Stimulated activated naive CD8-positive, alpha-beta T cell treated with anti-CD3 and anti-CD28 coated beads, Interleukin-15, Interleukin-2, amounts not matched to agents 100 ng/mL and 50 ng/mL, for 24 hours (primary cell): ENCODE results near the gene KNDC1.
"Not testable (repeated sequence)": the region's sequence is repeated elsewhere in the genome, so short reads cannot be mapped to it uniquely, and the experiment has no call there.

Source experiments
- H3K27ac Mint-ChIP-seq: one replicate; pipeline ENCODE4 v1.8.0; 2021; ENCODE audit warnings: mild to moderate bottlenecking, mixed read lengths
- H3K27me3 Mint-ChIP-seq: one replicate; pipeline ENCODE4 v1.8.0; 2021; ENCODE audit warnings: mixed read lengths
- H3K36me3 Mint-ChIP-seq: one replicate; pipeline ENCODE4 v1.8.0; 2021; ENCODE audit warnings: low read depth, mixed read lengths
- H3K4me1 Mint-ChIP-seq: one replicate; pipeline ENCODE4 v1.8.0; 2021; ENCODE audit warnings: low read depth, mixed read lengths
- H3K4me3 Mint-ChIP-seq: one replicate; pipeline ENCODE4 v1.8.0; 2021; ENCODE audit warnings: mild to moderate bottlenecking, mixed read lengths
- H3K9me3 Mint-ChIP-seq: one replicate; pipeline ENCODE4 v1.8.0; 2021; ENCODE audit warnings: mixed read lengths

KNDC1 gene

DNA sequence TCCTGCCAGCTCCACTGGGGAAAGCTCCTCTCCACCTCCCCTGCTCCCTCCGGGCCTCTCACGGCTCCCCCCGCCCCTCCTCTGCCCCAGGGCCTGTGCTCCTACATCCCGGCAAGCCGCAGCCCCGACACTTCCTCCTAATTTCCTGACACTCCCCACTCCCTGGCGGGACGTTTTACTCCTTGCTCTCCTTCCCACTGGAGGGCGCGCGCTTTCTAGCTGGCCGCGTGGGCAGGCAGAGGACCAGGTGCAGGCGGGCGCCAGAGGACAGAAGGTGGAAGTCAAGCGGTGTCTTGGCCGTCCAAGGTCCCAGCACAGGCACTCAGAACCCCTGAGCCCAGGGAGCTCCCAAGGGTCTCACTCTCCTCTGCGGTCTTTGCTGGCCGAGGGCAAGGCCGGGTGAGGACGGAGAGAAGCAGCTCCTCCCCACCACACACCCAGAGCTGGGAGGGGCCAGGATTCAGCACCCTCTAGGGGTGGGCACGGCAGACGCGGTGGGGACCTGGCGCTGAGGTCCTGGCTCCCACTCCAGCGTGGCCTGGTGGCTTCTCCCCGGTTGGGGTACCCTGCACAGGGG lies 97.6 kb downstream of the KNDC1 start:
- Mint-ChIP-seq H3K4me3 (peak overlapping the region; percentile 53), H3K4me1 (peaks cover 51% of the 10 kb centered on the region), H3K36me3 (peaks cover 4% of the 10 kb centered on the region), H3K27ac (peak overlapping the region; percentile 74), H3K27me3 (peaks cover 4% of the 10 kb centered on the region), H3K9me3 (no peaks in the 10 kb centered on the region)

GRCh38 chr10:133258066-133258817 lies 98.2 kb downstream of the KNDC1 start:
- Mint-ChIP-seq H3K4me1 (peaks cover 57% of the 10 kb centered on the region), H3K27me3 (peaks cover 4% of the 10 kb centered on the region), H3K27ac (peak overlapping the region; percentile 79), H3K9me3 (no peaks in the 10 kb centered on the region), H3K4me3 (peak overlapping the region; percentile 53), H3K36me3 (peaks cover 4% of the 10 kb centered on the region)

DNA sequence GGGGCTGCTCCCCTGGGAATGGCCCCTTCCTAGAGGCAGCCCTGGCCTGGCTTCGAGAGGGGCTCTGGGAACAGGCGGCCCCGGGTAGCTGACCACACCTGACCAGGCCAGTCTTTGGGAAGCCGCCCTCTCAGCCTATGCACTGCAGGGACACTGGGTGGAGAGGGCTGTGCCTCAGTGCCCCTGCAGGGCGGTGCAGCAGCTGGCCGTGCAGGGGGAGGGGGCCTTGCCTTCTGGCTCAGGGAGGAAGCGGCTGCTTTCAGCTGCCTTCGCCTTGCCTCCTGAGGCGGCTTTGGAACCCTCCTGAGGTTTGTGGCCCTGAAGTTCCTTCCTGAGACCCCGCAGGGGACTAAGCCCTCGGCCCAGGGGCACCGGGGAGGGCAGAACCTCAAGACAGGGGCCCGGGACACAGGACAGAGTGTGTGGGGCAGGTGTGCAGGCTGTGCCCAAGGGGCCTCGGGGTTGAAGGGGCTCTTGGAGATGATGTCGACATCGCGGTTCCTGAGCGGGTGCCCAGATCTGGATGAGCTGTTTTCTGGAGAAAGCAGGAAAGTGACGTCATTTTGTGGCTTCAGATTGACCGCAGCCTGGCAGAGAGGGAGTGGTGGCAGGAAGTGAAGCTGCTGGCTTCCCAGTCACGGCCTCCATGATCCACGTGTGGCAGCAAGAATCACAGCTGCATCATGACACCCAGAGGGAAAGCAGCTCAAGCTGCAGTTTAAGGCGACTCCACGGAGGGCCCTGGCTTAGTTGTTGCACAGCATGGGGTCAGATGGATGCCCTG lies 99.0 kb downstream of the KNDC1 start:
- no peaks in the 10 kb centered on the region for H3K9me3 Mint-ChIP-seq
- peaks cover 4% of the 10 kb centered on the region for H3K27me3 Mint-ChIP-seq
- H3K4me1 Mint-ChIP-seq, result peaks cover 62% of the 10 kb centered on the region
- peak overlapping the region; percentile 77 for H3K4me3 Mint-ChIP-seq
- H3K27ac Mint-ChIP-seq, result peak overlapping the region; percentile 98
- peaks cover 4% of the 10 kb centered on the region for H3K36me3 Mint-ChIP-seq

DNA sequence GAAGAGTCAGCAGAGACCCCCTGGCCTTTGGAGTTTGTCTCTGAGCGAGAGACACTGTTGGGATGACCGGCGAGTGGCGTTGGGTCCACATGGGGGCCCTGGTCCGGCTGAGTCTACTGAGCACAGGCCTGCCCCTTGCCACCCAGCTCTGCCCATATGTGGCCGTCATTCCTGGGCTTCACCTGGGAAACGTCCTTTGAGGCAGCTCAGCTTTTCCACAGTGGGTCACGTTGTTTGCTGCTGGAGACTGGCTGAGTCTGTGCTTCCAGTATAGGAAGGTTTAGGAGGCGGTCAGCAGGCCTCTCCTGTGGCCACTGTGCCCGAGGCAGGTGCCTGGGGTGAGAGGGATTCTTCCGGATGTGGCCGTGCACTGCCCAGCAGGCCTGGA lies 99.6 kb downstream of the KNDC1 start:
- Mint-ChIP-seq H3K36me3 (peaks cover 4% of the 10 kb centered on the region), H3K27ac (peak overlapping the region; percentile 98), H3K4me3 (peak overlapping the region; percentile 77), H3K27me3 (peaks cover 4% of the 10 kb centered on the region), H3K9me3 (no peaks in the 10 kb centered on the region), H3K4me1 (peaks cover 66% of the 10 kb centered on the region)

DNA sequence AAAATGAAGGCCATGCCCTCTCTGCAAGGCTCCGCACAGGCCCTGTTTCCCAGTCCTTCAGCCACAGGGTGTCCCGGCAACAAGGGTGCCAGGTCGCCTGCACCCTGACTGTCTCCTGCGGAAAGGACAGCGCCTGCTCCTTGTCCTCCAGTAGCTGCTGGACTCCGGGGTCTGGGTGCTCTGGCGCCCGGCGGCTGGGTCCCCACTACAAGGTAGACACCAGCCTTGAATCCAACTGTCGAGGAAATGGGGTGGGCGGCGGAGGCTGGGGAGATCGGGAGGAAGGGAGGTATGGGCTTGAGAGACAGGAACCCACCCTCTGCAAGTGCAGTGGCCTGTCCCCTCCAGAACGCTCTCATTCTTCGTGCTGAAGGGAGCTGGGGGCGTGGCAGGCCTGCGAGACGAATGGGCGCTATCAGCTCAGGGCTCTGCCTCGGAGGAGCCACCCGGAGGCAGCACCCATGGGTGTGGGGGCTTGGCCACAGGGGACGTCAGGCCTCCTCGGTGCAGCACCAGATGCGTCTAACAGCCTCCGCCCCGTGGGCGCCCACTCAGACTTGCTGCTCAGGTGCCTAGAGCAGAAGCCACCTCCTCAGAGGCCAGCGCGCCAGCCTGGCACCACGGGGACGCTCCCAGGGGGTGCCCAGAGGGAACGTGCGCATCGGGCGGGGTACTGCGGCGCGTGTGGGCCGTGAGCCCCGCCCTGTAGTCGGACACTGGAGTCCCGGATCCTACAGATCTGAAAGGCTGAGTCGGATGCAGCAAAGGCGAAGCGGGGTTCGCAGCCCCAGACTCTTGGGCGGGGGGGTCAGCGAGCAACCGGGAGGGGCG lies 101.1 kb downstream of the KNDC1 start:
- Mint-ChIP-seq H3K4me1 (peaks cover 77% of the 10 kb centered on the region), H3K36me3 (peaks cover 12% of the 10 kb centered on the region), H3K4me3 (peak overlapping the region; percentile 76), H3K27me3 (peaks cover 4% of the 10 kb centered on the region), H3K27ac (peak overlapping the region; percentile 84), H3K9me3 (no peaks in the 10 kb centered on the region)

DNA sequence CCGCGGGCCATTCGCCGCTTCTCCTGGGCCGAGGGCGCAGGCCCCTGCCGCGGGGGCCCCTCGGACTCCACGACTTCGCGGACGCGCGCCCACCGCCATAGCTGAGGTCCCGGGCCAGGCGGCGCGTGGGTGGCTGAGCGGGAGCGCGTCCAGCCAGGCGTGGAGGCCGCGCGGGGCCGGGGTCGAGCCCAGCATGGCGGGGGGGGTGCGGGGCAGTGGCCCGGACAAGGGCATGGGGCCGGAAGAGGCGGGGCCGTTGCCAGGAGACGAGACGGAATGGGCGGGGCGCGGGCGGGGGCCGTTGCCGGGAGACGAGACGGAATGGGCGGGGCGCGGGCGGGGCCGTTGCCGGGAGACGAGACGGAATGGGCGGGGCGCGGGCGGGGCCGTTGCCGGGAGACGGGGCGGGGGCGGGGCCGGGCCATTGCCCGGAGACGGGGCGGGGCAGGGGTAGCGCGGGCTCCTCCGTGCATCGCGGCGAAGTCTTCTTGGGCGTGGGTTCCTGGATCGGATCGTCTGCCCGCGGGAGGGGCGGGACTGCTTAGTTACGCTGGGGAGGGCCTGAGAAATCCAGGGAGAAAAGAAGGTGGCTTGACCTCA lies 101.8 kb downstream of the KNDC1 start:
- peaks cover 12% of the 10 kb centered on the region for H3K36me3 Mint-ChIP-seq
- H3K4me1 Mint-ChIP-seq, result peaks cover 73% of the 10 kb centered on the region
- H3K4me3 Mint-ChIP-seq, result peak overlapping the region; percentile 76
- peaks cover 4% of the 10 kb centered on the region for H3K27me3 Mint-ChIP-seq
- peak overlapping the region; percentile 84 for H3K27ac Mint-ChIP-seq
- no peaks in the 10 kb centered on the region for H3K9me3 Mint-ChIP-seq

- Mint-ChIP-seq H3K27me3 (peaks cover 4% of the 10 kb centered on the region), H3K9me3 (no peaks in the 10 kb centered on the region), H3K4me1 (peaks cover 65% of the 10 kb centered on the region), H3K4me3 (no peak overlapping the region), H3K27ac (no peak overlapping the region), H3K36me3 (peaks cover 12% of the 10 kb centered on the region)
Observed at GRCh38 chr10:133262696-133263095, 102.7 kb downstream of the KNDC1 start.

GRCh38 chr10:133263674-133264073 lies 103.7 kb downstream of the KNDC1 start:
- Mint-ChIP-seq H3K4me1 (peaks cover 56% of the 10 kb centered on the region), H3K36me3 (peaks cover 12% of the 10 kb centered on the region), H3K9me3 (no peaks in the 10 kb centered on the region), H3K27me3 (peaks cover 4% of the 10 kb centered on the region), H3K4me3 (no peak overlapping the region), H3K27ac (no peak overlapping the region)

- Mint-ChIP-seq H3K4me1 (peaks cover 50% of the 10 kb centered on the region), H3K27me3 (no peaks in the 10 kb centered on the region), H3K27ac (no peak overlapping the region), H3K9me3 (no peaks in the 10 kb centered on the region), H3K4me3 (no peak overlapping the region), H3K36me3 (peaks cover 8% of the 10 kb centered on the region)
Observed at GRCh38 chr10:133264461-133264860, 104.4 kb downstream of the KNDC1 start.

DNA sequence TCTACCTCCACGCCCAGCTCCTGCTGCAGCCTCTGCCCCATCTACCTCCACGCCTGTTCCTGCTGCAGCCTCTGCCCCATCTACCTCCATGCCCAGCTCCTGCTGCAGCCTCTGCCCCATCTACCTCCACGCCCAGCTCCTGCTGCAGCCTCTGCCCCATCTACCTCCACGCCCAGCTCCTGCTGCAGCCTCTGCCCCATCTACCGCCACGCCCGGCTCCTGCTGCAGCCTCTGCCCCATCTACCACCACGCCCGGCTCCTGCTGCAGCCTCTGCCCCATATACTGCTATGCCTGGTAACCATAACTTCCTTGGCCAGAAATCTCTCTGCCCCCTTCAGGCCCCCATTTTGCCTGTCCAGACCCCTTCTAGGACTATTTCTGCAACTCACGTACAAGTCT lies 105.0 kb downstream of the KNDC1 start:
- H3K27me3 Mint-ChIP-seq, H3K9me3 Mint-ChIP-seq: not testable (repeated sequence)

DNA sequence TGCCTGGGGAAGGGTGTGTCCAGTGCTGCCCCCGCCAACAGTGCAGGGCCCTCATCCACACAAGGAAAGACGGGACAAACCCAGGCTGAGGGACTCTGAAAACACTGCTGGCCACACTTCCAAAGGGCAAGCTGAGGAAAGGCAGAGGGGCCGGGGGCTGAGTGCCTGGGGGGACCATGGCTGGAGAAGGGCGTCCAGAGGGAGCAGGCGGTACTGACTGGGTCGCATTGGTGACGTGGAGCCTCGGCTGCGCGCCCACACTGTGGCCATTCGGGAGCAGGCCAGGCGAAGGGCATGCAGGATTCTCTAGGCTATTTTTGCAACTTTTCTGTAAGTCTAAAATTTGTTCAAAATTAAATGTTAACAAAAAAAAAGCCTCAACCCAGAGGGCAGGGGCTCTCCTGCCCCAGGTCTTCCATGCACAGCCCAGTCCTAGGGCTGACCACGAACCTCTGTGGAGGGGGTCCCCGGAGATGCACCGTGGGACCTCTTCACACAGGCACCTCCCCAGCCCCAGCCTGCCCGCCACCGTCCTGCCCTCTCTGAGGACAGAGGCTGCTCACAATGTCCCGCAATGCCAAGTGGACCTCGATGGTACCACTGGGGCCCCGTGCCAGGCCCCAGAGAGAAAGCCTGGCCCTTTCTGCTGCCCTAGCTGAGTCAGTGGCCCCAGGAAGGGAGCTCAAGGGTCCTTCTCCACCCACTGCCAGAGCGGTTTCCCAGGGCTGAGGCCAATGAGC lies 106.2 kb downstream of the KNDC1 start:
- H3K4me1 Mint-ChIP-seq, result peaks cover 32% of the 10 kb centered on the region
- no peaks in the 10 kb centered on the region for H3K9me3 Mint-ChIP-seq
- no peak overlapping the region for H3K4me3 Mint-ChIP-seq
- no peak overlapping the region for H3K27ac Mint-ChIP-seq
- H3K36me3 Mint-ChIP-seq, result peaks cover 8% of the 10 kb centered on the region
- no peaks in the 10 kb centered on the region for H3K27me3 Mint-ChIP-seq

More for the DNA sequence above, 105.0 kb downstream of the KNDC1 start:
- H3K4me1 Mint-ChIP-seq, result peaks cover 44% of the 10 kb centered on the region
- not testable (repeated sequence) for H3K27ac Mint-ChIP-seq, H3K36me3 Mint-ChIP-seq, H3K4me3 Mint-ChIP-seq

GRCh38 chr10:133267293-133267692 lies 107.3 kb downstream of the KNDC1 start:
- Mint-ChIP-seq H3K36me3 (peaks cover 8% of the 10 kb centered on the region), H3K27ac (no peak overlapping the region), H3K9me3 (no peaks in the 10 kb centered on the region), H3K4me3 (no peak overlapping the region), H3K4me1 (peaks cover 28% of the 10 kb centered on the region), H3K27me3 (no peaks in the 10 kb centered on the region)

GRCh38 chr10:133267829-133268228 lies 107.8 kb downstream of the KNDC1 start:
- Mint-ChIP-seq H3K27ac (no peak overlapping the region), H3K36me3 (peaks cover 8% of the 10 kb centered on the region), H3K27me3 (no peaks in the 10 kb centered on the region), H3K4me3 (no peak overlapping the region), H3K9me3 (no peaks in the 10 kb centered on the region), H3K4me1 (peaks cover 24% of the 10 kb centered on the region)

GRCh38 chr10:133268532-133268931 lies 108.5 kb downstream of the KNDC1 start:
- H3K27ac Mint-ChIP-seq, result no peak overlapping the region
- no peak overlapping the region for H3K4me3 Mint-ChIP-seq
- H3K36me3 Mint-ChIP-seq, result peaks cover 8% of the 10 kb centered on the region
- H3K27me3 Mint-ChIP-seq, result no peaks in the 10 kb centered on the region
- no peaks in the 10 kb centered on the region for H3K9me3 Mint-ChIP-seq
- peaks cover 18% of the 10 kb centered on the region for H3K4me1 Mint-ChIP-seq
